Thymus (tissue), 11 donors: Measurements from ENCODE around the gene ITIH1. TPM values are rescaled to one million over a fixed set of nuclear protein-coding genes. Genes with fewer than 3 reads are reported as not detected.

ENCODE experiments used
- DNase-seq, 9 donors: peaks; one replicate each; pipeline ENCODE4 v3.0.0-alpha.2; 2013; ENCODE audit warnings: low spot score in 9 of 9, low read depth in 6 of 9, missing footprints in 1 of 9
- H3K27ac ChIP-seq, 2 donors: one replicate each; pipeline ENCODE4 v1.5.1; 2013; ENCODE audit warnings: control low read depth in 1 of 2, low read depth in 1 of 2, low read length in 1 of 2, mild to moderate bottlenecking in 1 of 2, moderate library complexity in 1 of 2
- H3K27me3 ChIP-seq, 2 donors: one replicate each; pipeline ENCODE4 v1.5.1; 2013; ENCODE audit warnings: low read length in 1 of 2; ENCODE audit not compliant: control insufficient read depth in 2 of 2, insufficient read depth in 1 of 2
- H3K36me3 ChIP-seq, 2 donors: one replicate each; pipeline ENCODE4 v1.5.1; 2013; ENCODE audit warnings: low read length in 1 of 2, mild to moderate bottlenecking in 1 of 2, moderate library complexity in 1 of 2; ENCODE audit not compliant: control insufficient read depth in 2 of 2, insufficient read depth in 2 of 2
- H3K4me1 ChIP-seq, 2 donors: one replicate each; pipeline ENCODE4 v1.5.1; 2013; ENCODE audit warnings: low read length in 2 of 2; ENCODE audit not compliant: control insufficient read depth in 2 of 2, insufficient read depth in 2 of 2
- H3K4me3 ChIP-seq, 2 donors: one replicate each; pipeline ENCODE4 v1.5.1; 2013; ENCODE audit warnings: low read length in 2 of 2, control low read depth in 1 of 2, mild to moderate bottlenecking in 1 of 2
- H3K9me3 ChIP-seq, 2 donors: one replicate each; pipeline ENCODE4 v1.5.1; 2013; ENCODE audit warnings: low read length in 1 of 2, mild to moderate bottlenecking in 1 of 2; ENCODE audit not compliant: control insufficient read depth in 2 of 2, insufficient read depth in 1 of 2
- WGBS: extraction: QIAGEN DNeasy Blood & Tissue Kit; methylation state at CpG from one replicate; pipeline ENCODE4 v1.1.7; 2013; 5-methylcytosine and 5-hydroxymethylcytosine counted together
- polyA plus RNA-seq: library from polyadenylated mRNA; stranded (reverse); fragments of 200-250 nt; gene quantifications from one replicate; pipeline ENCODE4 v1.2.3, GENCODE V29; 2013
- total RNA-seq: library from RNA; stranded (reverse); fragments of 120-200 nt; gene quantifications from one replicate; pipeline ENCODE4 v1.2.4, GENCODE V29; 2013
- donor health status: healthy.

ITIH1 gene
- total and polyA plus RNA-seq, 2 donors = 0.52 to 3.4 TPM

GRCh38 chr3:52838561-52839267 lies 61.3 kb downstream of the ITIH1 start:
- peaks cover 21 to 99% of the 10 kb centered on the region in 2 donors for H3K4me1 ChIP-seq
- H3K36me3 ChIP-seq = peaks cover 55 to 61% of the 10 kb centered on the region in 2 donors
- no peaks in the 10 kb centered on the region for H3K27me3 ChIP-seq
- no peak overlapping the region for H3K4me3 ChIP-seq
- 65% methylated on average over 8 of the region's 8 CpGs for WGBS
- peak in 1 of 9 donors; percentile 32 for DNase-seq
- peaks cover 0 to 2% of the 10 kb centered on the region in 2 donors for H3K9me3 ChIP-seq
- peak overlapping the region in 1 of 2 donors; percentile 42 for H3K27ac ChIP-seq

DNA sequence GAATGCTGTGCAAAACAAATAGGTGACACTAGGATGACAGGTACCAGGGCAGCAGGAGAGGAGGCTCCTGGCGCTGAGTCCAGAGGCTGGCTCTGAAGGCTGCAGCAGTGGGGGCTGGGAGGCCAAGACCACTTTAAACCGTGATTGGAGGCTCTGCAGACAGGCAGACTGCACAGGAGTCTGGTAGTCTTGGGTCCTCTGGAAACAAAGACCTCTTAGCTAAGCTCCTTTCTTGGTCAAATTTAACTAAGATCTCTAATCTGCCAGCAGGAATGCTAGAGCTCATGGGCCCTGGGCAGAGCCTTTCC lies 61.8 kb downstream of the ITIH1 start:
- WGBS = 94% methylated on average over 2 of the region's 2 CpGs
- Histone ChIP-seq H3K27me3 (no peaks in the 10 kb centered on the region), H3K4me1 (peaks cover 23 to 99% of the 10 kb centered on the region in 2 donors), H3K9me3 (peaks cover 0 to 2% of the 10 kb centered on the region in 2 donors), H3K27ac (peak overlapping the region in 1 of 2 donors; percentile 42), H3K36me3 (peaks cover 51 to 64% of the 10 kb centered on the region in 2 donors), H3K4me3 (no peak overlapping the region)
- no peak for DNase-seq

DNA sequence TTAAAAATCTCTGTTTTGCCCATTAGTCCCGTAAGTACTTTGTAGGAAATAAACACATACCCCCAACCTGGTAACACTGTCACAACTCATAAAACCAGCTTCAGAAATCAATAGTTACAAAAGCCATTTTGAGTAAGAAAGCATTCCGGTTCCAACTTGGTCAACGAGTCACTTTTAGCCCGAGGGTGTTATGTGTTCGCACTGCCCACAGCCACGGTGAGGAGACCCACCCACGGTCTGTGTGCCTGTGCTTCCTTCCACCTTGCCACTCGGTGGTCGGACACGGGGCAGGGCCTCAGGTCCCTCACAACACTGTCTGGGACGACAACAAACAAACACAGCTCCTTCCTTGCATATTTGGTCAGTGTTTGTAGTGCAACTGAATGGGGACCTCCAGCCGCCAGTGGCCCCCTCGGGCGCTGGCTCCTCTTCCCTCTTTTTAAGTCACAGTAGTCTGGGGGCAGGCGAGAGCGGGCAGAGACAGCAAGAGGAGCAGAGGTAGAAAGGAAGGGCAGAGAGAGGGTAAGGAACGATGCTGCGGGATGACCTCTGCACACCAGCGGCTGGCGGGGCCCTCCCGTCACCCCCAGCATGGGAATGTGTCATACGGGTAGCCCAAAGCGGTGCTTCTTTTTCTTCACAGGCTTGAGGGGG lies 62.6 kb downstream of the ITIH1 start:
- no peaks in the 10 kb centered on the region for H3K27me3 ChIP-seq
- peaks cover 0 to 2% of the 10 kb centered on the region in 2 donors for H3K9me3 ChIP-seq
- no peak overlapping the region for H3K27ac ChIP-seq
- H3K36me3 ChIP-seq = peaks cover 54 to 62% of the 10 kb centered on the region in 2 donors
- H3K4me3 ChIP-seq = no peak overlapping the region
- peaks cover 23 to 99% of the 10 kb centered on the region in 2 donors for H3K4me1 ChIP-seq
- no peak for DNase-seq
- WGBS = 94% methylated on average over 23 of the region's 23 CpGs

DNA sequence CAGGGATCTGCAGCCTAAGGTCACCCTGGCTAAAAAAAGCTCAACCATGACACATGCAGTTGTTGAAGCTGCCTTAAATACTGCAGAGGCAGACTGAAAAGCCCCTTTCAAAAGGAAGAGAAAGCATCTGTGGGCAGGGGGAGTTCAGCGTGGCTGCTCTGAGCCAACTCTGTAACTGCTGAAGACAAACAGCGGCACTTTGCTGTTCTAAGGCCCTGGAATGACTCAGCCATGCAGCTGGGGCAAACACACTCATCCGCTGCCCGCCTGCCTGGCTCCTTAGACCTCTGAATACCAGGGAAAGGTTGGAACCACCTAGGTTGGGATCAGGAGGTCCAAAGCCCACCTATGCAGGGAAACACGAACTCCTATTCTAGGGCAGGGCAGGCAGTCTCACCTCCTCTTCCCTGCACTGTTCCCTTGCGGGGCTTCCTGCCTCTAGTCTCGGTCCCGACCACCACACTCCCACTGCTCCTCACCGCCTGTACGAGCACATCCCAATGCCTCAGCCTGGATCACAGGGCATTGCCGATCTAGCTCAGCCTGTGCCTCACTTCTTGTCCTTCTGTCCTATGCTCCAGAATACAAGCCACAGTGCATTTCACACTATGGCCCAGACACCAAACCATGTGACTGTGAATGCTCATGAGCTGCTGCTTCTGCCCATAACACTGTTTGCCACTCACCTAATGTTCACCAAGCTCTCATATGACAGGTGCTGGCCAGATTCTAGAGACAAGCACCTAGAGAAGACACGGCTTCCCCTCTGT lies 64.0 kb downstream of the ITIH1 start:
- 93% methylated on average over 12 of the region's 12 CpGs for WGBS
- Histone ChIP-seq H3K36me3 (peaks cover 47 to 48% of the 10 kb centered on the region in 2 donors), H3K27ac (peak overlapping the region in 1 of 2 donors; percentile 82)

More for the DNA sequence above, 64.0 kb downstream of the ITIH1 start:
- peaks cover 0 to 2% of the 10 kb centered on the region in 2 donors for H3K9me3 ChIP-seq
- H3K4me1 ChIP-seq = peaks cover 27 to 99% of the 10 kb centered on the region in 2 donors
- no peaks in the 10 kb centered on the region for H3K27me3 ChIP-seq
- no peak for DNase-seq
- no peak overlapping the region for H3K4me3 ChIP-seq

Other genes with a start within 250 kb of the ITIH1 start
- 18.1 TPM for gene NT5DC2, start 243.7 kb upstream of the ITIH1 start, total RNA-seq
- 11.2 TPM for gene NT5DC2, start 243.7 kb upstream of the ITIH1 start, polyA plus RNA-seq
- 15.5 TPM for gene UQCC5, start 241.0 kb upstream of the ITIH1 start, total RNA-seq
- 30.3 TPM for gene UQCC5, start 241.0 kb upstream of the ITIH1 start, polyA plus RNA-seq
- gene PBRM1, start 91.7 kb upstream of the ITIH1 start, total RNA-seq = 48.1 TPM
- 15.7 TPM for gene PBRM1, start 91.7 kb upstream of the ITIH1 start, polyA plus RNA-seq
- 84.2 TPM for gene GNL3, start 91.6 kb upstream of the ITIH1 start, total RNA-seq
- gene GNL3, start 91.6 kb upstream of the ITIH1 start, polyA plus RNA-seq = 67.4 TPM
- gene GLT8D1, start 71.8 kb upstream of the ITIH1 start, total RNA-seq = 46.0 TPM
- 47.5 TPM for gene GLT8D1, start 71.8 kb upstream of the ITIH1 start, polyA plus RNA-seq
- gene SPCS1, start 71.5 kb upstream of the ITIH1 start, total RNA-seq = 71.0 TPM
- 167 TPM for gene SPCS1, start 71.5 kb upstream of the ITIH1 start, polyA plus RNA-seq
- gene NEK4, start 6.7 kb upstream of the ITIH1 start, total RNA-seq = 18.7 TPM
- gene NEK4, start 6.7 kb upstream of the ITIH1 start, polyA plus RNA-seq = 9.5 TPM
- 0.24 TPM for gene ITIH3, start 17.2 kb downstream of the ITIH1 start, total RNA-seq
- gene ITIH3, start 17.2 kb downstream of the ITIH1 start, polyA plus RNA-seq = 4.8 TPM
- 4.5 TPM for gene ITIH4, start 53.1 kb downstream of the ITIH1 start, total RNA-seq
- gene ITIH4, start 53.1 kb downstream of the ITIH1 start, polyA plus RNA-seq = 40.8 TPM
- 0.85 TPM for gene MUSTN1, start 57.4 kb downstream of the ITIH1 start, total RNA-seq
- gene MUSTN1, start 57.4 kb downstream of the ITIH1 start, polyA plus RNA-seq = 59.3 TPM
- gene STIMATE, start 119.9 kb downstream of the ITIH1 start, total RNA-seq = 9.2 TPM
- gene STIMATE, start 119.9 kb downstream of the ITIH1 start, polyA plus RNA-seq = 7.5 TPM